Measurements from ENCODE around the gene CCDC152.
"Not testable (repeated sequence)": the region's sequence is repeated elsewhere in the genome, so short reads cannot be mapped to it uniquely, and the experiment has no call there.

The CCDC152 gene

DNA sequence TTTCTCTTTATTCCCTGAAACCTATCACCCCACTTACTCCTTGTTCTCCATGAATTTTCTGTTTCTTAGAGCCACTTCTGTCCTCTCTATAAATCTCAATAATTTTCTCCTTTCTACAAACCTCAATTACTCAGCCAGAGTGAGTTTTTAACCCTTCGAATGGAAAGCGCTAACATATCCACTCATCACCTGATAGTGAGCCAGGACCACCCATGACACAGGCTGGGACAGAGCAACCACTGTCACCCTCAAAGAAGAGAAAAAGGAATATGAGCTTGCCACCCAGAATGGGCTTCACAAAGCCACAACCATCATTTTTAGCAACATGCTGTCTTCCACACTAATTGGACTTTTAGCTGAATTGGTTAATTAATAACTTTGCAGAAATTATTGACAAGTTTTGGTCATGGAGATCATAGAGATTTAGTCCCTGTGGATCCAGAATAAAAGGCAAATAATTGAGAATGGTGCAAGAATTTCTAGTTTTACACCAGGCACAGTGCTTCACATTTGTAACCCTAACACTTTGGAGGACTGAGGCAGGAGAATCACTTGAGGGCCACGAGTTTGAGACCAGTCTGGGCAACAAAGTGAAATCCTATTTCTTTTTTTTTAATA is 87.2 kb downstream of the CCDC152 start:
- H3K4me3 ChIP-seq (ENCODE audit: severe bottlenecking) = no peak overlapping the region
- no peaks in the 10 kb centered on the region for H3K36me3 ChIP-seq (ENCODE audit: low read depth)
- no peaks in the 10 kb centered on the region for H3K9me3 ChIP-seq (ENCODE audit: severe bottlenecking)
- no peak overlapping the region for H3K27ac ChIP-seq (ENCODE audit: poor library complexity, severe bottlenecking)
- ATAC-seq (ENCODE audit: low read depth) (no peak), DNase-seq (ENCODE audit: low spot score) (no peak)
- H3K4me1 ChIP-seq (ENCODE audit: insufficient read depth, poor library complexity, severe bottlenecking) = no peaks in the 10 kb centered on the region
- H3K27me3 ChIP-seq (ENCODE audit: insufficient read depth, poor library complexity, severe bottlenecking) = no peaks in the 10 kb centered on the region
- TF ChIP-seq, protein P1, sequence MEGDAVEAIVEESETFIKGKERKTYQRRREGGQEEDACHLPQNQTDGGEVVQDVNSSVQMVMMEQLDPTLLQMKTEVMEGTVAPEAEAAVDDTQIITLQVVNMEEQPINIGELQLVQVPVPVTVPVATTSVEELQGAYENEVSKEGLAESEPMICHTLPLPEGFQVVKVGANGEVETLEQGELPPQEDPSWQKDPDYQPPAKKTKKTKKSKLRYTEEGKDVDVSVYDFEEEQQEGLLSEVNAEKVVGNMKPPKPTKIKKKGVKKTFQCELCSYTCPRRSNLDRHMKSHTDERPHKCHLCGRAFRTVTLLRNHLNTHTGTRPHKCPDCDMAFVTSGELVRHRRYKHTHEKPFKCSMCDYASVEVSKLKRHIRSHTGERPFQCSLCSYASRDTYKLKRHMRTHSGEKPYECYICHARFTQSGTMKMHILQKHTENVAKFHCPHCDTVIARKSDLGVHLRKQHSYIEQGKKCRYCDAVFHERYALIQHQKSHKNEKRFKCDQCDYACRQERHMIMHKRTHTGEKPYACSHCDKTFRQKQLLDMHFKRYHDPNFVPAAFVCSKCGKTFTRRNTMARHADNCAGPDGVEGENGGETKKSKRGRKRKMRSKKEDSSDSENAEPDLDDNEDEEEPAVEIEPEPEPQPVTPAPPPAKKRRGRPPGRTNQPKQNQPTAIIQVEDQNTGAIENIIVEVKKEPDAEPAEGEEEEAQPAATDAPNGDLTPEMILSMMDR (IDR thresholded peaks at IDR 0.05; ENCODE audit: poor library complexity, severe bottlenecking) = no peak

DNA sequence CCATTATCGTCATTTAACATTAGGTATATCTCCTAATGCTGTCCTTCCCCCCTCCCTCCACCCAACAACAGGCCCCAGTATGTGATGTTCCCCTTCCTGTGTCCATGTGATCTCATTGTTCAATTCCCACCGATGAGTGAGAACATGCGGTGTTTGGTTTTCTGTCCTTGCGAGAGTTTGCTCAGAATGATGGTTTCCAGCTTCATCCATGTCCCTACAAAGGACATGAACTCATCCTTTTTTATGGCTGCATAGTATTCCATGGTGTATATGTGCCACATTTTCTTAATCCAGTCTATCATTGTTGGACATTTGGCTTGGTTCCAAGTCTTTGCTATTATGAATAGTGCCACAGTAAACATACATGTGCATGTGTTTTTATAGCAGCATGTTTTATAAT is 87.8 kb downstream of the CCDC152 start:
- not testable (repeated sequence) for H3K27ac ChIP-seq (ENCODE audit: poor library complexity, severe bottlenecking); DNase-seq (ENCODE audit: low spot score); H3K9me3 ChIP-seq (ENCODE audit: severe bottlenecking); ATAC-seq (ENCODE audit: low read depth); H3K36me3 ChIP-seq (ENCODE audit: low read depth); H3K4me3 ChIP-seq (ENCODE audit: severe bottlenecking); H3K27me3 ChIP-seq (ENCODE audit: insufficient read depth, poor library complexity, severe bottlenecking); H3K4me1 ChIP-seq (ENCODE audit: insufficient read depth, poor library complexity, severe bottlenecking)

DNA sequence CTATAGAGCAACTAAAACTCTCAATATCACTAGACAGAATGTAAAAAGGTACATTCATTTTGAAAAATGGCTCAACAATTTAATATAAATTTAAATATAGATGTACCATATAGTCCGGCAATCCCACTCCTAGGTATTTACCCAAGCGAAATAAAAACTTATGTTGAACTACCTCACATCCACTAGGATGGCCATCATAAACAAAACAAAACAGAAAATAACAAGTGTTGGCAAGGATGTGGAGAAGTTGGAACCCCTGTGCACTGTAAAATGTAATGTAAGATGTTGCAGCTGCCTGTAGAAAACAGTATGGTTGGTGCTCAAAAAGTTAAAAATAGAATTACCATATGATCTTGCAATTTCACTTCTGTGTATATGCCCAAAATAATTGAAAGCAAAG is 91.9 kb downstream of the CCDC152 start:
- TF ChIP-seq, protein P1 (IDR thresholded peaks at IDR 0.05; ENCODE audit: poor library complexity, severe bottlenecking) = no peak
- no peaks in the 10 kb centered on the region for H3K9me3 ChIP-seq (ENCODE audit: severe bottlenecking)
- H3K4me1 ChIP-seq (ENCODE audit: insufficient read depth, poor library complexity, severe bottlenecking) = no peaks in the 10 kb centered on the region
- no peak overlapping the region for H3K27ac ChIP-seq (ENCODE audit: poor library complexity, severe bottlenecking)
- H3K4me3 ChIP-seq (ENCODE audit: severe bottlenecking) = no peak overlapping the region
- H3K36me3 ChIP-seq (ENCODE audit: low read depth) = no peaks in the 10 kb centered on the region
- ATAC-seq (ENCODE audit: low read depth) = no peak
- DNase-seq (ENCODE audit: low spot score) = no peak
- H3K27me3 ChIP-seq (ENCODE audit: insufficient read depth, poor library complexity, severe bottlenecking) = no peaks in the 10 kb centered on the region

DNA sequence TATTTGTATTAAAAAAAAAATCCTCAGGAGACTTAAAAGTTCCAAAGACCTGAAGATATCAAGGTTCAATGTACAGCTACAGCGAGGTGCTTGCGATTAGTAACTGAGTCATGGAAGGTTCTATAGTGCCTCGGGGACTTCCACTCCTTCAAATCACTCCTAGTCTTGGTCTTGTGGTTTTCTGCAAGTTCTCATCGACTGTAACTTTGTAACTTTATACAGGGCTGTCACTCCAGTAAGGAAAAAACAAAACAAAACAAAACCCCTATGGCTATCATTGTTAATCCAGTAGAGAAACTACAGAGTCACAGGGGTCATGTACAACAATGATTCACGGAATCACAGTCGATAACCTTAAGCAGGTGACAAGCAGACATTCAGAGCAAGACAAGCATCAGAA is 94.9 kb downstream of the CCDC152 start:
- Histone ChIP-seq H3K4me1 (ENCODE audit: insufficient read depth, poor library complexity, severe bottlenecking) (no peaks in the 10 kb centered on the region), H3K36me3 (ENCODE audit: low read depth) (no peaks in the 10 kb centered on the region), H3K4me3 (ENCODE audit: severe bottlenecking) (no peak overlapping the region), H3K27ac (ENCODE audit: poor library complexity, severe bottlenecking) (no peak overlapping the region), H3K9me3 (ENCODE audit: severe bottlenecking) (no peaks in the 10 kb centered on the region), H3K27me3 (ENCODE audit: insufficient read depth, poor library complexity, severe bottlenecking) (no peaks in the 10 kb centered on the region)
- no peak for ATAC-seq (ENCODE audit: low read depth)
- TF ChIP-seq, protein P1 (IDR thresholded peaks at IDR 0.05; ENCODE audit: poor library complexity, severe bottlenecking) = no peak
- no peak for DNase-seq (ENCODE audit: low spot score)

Data from RWPE2 (cell line).